UCSD-AML1 (cell line): Measurements from ENCODE around the gene DUS1L.

Source experiments
- DNase-seq: peaks from one replicate; lab custom pipeline; 2025; ENCODE audit not compliant: unreplicated experiment; lab: John Stamatoyannopoulos, UW

DUS1L gene

DNA sequence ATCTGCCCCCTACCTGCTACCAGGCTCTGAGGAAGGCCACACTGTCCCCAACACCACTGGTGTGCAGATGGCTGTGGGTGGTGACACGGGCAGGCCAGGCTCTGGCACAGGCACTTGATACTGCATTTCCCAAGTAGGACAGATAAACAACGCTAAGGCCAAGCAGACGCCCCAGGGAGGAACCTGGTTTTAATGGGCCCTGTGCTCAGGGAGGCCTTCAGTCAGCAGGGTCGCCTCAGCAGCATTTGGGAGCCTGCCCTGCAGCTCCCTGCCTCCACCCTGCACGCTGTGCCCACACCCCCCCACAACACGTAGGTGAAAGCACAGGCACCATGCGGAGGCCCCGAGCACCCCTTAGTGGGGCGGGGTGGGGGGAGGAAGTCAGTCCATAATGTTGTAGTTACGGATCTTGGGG lies 35.7 kb upstream of the DUS1L start:
- DNase-seq = no peak

DNA sequence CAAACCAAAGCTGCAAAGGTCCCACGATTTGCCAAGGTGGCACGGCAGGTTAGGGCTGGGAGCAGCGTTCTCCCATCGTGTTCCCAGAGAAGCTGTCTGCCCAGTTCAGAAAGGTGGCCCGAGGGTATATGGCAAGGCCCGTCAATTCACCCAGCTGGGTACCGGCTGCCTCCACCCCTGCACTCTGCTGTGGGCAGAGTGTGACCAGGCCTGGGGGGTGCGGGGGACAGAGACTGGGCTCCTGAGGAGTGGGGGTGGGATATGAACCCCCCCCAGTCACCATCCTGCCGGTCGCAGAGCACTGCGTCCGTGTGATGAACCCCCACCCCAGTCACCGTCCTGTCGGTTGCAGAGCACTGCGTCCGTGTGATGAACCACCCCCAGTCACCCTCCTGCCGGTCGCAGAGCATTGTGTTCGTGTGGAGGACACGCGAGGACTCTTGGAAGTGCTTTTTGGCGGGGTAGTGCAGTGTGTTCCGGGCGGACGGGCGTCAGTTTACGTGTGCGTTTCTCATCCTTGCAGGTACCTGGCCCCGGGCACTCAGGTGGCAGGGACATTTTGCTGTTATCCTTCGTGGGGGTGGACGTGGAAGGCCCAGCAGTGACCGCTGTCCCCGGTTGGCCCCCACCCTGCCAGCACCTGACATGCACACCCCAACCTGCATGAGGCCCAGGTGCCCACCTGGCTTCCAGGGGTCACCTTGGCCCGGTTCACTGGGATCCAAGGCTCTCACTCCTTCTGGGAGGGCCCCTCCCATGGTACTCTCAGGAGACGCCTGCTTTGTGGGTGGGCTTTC lies 35.1 kb upstream of the DUS1L start:
- no peak for DNase-seq

DNA sequence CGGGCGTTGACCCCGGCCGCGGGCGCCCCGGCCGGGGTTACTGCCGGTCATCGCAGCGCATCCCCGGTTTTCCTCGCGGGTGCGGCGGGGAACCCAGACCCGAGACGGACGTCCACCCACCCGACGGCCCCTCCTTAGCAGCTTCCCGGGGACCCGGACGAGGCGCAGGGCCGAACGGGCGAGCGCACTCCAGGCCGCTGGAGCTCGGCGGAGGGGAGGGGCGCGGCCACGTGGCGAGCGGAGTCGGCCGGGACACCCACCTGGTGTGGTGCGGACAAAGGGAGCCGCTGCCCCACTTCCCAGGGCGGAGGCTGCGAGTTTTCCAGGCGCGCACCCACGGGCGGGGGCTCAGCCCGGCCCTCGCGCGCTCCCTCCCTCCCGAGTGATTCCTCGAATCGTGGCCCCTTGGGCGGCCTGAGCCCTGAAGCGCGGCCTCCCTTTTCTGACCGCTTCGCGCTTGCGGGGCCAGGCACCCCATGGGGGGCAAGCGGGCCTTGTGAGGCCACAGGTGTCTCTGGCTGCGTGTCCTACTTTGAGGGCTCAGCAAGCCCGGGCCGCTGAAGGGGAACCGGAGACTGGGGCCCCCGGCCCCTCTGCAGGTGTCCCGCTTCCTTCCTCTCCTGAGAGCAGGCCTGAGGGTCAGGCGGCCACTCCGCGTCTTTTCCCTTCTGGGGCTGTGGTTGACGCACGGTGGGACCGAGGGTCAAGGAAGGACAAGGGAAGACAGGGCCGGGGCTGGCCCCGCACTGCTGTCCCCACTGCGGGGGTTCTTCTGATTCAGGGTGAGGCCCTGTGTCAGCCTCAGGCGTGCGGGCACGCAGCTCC lies 33.5 kb upstream of the DUS1L start:
- DNase-seq = peak; percentile 51

GRCh38 chr17:82098169-82098938 lies 32.8 kb upstream of the DUS1L start, which contains the start of gene FASN:
FASN (minus strand) TSS chr17:82098236; CDS start chr17:82096445, 1,791 bp downstream.
- DNase-seq = peak; percentile 96

GRCh38 chr17:82097919-82098168 lies 32.2 kb upstream of the DUS1L start:
- no peak for DNase-seq

- DNase-seq = peak; percentile 56
Observed at GRCh38 chr17:82097184-82097918, 31.7 kb upstream of the DUS1L start.

- DNase-seq = no peak
Observed at GRCh38 chr17:82096709-82097183, 31.1 kb upstream of the DUS1L start.

GRCh38 chr17:82095777-82096708 lies 30.4 kb upstream of the DUS1L start:
- no peak for DNase-seq

DNA sequence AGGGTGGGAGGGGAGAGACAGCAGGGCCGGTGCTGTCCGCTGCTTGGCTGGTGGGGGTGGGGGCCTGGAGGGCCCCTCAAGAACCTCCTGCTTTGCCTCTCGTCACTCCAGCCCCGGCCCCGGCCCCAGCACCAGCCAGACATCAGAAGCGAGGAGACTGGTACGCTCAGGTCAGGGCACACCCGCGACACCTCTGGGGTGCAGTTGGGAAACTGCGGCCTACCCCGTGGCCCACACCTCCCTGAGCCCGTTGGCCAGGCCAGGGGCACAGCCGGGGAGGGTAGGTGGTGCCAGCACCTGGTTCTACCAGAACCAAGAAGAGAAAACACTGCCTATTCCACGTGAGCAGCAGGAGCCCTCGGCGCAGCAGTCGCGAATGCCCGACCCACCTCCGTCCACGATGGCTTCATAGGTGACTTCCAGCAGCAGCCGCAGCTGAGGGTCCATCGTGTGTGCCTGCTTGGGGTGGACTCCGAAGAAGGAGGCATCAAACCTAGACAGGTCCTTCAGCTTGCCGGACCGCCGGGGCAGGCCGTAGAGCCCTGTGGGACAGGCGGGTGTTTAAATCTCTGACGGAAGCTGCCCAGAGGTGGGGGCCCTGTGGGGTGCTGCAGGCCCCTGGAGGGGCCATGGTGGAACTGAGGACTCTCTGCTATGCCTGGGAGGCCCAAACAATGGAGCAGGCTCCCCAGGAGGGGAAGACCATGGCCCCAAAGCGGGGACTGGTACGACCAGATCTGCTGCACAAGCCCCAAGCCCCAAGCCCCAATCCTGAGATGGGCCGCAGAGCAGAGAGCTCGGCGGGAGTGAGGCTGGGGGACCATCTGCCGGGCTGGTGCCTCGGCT lies 29.6 kb upstream of the DUS1L start:
- DNase-seq = no peak

- DNase-seq = no peak
Observed at GRCh38 chr17:82092995-82093751, 27.6 kb upstream of the DUS1L start.

DNA sequence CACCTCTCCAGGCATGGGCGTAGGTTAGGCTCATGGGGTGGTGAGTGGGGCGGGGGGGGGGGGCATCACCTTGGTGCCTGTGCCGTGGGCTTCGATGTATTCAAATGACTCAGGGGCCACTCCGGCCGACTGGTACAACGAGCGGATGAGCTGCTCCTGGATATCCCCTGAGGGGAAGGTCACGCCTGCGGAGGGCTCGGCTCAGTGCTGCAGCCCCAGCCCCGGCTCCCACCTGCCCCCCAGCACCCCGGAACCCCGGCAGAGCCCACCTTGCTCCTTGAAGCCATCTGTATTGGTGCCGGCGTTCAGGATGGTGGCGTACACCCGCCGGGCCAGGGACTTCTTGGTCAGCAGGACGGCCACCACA lies 27.0 kb upstream of the DUS1L start:
- no peak for DNase-seq

DNA sequence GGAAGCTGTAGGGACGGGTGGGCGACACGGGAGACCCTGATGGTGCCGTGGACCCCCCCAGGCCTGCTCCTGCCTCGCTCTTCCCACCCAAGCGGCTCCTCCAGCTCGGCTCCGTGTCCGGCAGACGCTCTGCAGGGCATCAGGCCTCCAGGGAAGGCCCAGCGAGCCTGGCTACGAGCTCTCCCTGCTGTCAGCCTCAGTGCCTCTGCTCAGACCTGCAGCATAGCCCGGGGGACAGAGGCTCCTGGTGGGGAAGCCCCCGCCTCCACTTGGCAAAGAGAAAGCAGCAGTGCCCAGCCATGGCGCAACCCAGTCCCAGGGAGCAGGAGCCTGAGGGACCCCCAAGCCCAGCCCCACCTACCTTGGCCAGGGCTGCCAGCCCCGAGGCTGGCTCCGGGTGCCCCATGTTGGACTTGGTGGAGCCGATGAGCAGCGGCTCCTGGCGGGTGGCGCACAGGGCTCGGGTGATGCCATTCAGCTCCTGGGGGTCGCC lies 26.5 kb upstream of the DUS1L start:
- no peak for DNase-seq

DNA sequence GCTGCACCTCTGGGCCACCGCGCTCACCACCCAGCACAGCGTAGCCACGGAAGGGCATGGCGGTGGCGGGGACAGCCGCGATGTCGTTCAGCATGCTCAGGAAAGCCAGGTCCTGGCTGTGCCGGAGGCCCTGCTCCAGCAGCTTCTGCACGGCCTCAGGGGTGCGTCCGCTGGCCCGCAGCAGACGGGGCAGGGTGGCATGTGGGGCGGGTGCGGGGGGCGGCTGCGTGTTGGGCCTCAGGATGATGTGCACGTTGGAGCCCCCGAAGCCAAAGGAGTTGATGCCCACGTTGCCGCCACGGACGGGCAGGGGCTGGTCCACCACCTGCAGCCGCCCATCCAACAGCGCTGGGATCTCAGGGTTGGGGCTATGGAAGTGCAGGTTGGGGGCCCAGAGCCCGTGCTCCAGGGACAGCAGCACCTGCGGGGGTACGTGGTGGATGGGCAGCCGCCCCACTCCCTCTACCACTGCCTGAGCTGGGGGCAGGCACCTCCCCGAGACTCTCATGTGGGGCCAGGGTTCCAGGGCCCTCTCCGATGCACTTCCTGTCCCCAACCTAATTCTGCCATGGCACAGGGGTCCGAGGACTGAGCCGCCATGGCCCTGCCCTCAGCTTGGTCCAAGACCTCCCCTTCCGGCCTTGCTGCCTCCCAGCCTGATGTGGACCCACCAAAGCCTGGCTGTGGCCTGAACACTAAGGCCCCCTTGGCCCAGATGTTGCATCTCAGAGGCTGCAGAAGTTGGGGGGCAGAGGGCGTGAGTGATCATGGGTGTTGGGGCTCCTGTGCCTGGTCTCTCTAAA lies 25.9 kb upstream of the DUS1L start:
- DNase-seq = no peak

DNA sequence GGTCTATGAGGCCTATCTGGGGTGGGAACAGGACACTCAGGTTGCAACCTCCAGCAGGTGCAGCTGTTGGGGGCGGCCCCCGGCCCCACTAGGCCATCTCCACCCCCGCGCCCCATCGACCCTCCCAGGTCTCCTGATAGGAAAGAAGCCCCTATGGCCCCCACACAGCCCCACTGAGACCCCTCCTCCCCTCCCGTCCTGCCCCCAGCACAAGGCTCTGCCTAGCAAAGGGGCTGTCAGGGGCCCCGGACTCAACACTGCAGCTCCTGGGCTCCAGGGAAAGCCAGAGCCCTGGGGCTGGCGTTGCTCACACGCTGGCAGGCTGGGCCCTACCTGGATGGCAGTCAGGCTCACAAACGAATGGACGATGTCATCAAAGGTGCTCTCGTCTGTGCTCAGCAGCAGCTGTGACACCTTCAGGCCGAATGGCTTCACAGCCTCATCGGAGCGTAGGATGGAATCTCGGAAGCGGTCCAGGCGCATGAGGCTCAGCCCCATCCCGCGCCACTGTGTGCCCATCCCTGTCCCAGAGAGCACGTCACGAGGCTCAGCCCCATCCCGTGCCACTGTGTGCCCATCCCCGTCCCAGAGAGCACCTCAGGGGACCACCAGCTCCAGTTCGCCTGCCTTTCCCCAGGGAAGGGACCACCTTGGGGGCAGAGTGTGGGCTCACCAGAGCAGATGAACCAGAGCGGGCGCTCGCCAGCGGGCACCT lies 25.1 kb upstream of the DUS1L start:
- DNase-seq = no peak

DNA sequence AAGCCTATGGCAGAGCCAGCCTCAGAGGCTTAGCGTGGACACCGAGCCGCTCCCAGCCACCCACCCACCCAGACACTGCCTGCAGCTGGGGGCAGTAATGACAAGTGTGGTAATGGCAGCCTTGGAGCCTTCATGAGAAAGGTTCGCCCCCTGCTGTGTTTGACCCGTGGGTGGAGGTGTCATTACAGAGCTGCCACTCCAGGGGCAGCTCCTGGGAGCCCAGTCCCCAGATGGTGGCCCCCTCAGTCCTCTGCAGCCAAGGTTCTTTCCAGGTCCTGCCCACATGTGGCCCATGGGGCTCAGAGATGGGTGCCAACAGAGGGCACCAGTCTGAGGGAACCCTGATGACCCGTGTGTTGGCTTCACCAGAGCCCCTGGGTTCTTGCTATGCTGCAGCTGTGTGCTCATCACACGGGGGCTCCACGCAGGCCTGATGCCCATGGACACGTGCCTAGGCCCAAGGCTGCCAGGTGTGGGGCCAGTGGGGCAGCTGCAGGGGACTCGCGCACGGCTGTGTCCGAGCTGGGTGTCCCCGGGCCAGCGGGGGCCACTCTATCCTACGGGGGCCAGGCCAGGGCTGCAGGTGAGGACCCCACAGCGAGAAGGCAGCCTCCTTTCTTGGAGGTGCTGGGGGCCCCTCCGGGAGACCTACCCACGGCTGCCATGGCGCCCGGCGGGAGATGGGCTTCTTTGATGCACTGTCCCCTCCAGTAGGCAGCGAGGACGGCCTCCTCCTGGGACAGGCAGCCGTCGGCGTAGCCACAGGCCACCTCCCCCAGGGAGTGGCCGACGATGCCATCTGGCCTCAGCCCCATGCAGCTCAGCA lies 24.3 kb upstream of the DUS1L start:
- DNase-seq = no peak
